Ishikawa (cell line): ENCODE measurements around the gene MBNL3.

Source experiments
- CREB1 ChIP-seq: IDR thresholded peaks from 2 replicates; pipeline ENCODE4 v1.6.1; 2012; ENCODE audit warnings: low read depth
- EP300 ChIP-seq: IDR thresholded peaks from 2 replicates; pipeline ENCODE4 v1.6.1; 2012; ENCODE audit warnings: borderline replicate concordance
- FOXM1 ChIP-seq: IDR thresholded peaks from 2 replicates; pipeline ENCODE4 v1.6.1; 2012; ENCODE audit warnings: low read depth, borderline replicate concordance
- MAX ChIP-seq: IDR thresholded peaks from 2 replicates; pipeline ENCODE4 v1.6.1; 2012
- NFIC ChIP-seq: IDR thresholded peaks from 2 replicates; pipeline ENCODE4 v1.6.1; 2012
- RAD21 ChIP-seq: IDR thresholded peaks from 2 replicates; pipeline ENCODE4 v1.6.1; 2012; ENCODE audit warnings: low read depth
- REST ChIP-seq: IDR thresholded peaks from 2 replicates; pipeline ENCODE4 v1.6.1; 2012; ENCODE audit warnings: low read depth, mild to moderate bottlenecking
- TAF1 ChIP-seq: IDR thresholded peaks from 2 replicates; pipeline ENCODE4 v1.6.1; 2012; ENCODE audit warnings: low read depth, mild to moderate bottlenecking
- TCF12 ChIP-seq: IDR thresholded peaks from 2 replicates; pipeline ENCODE4 v1.6.1; 2012; ENCODE audit warnings: low read depth
- TEAD4 ChIP-seq: IDR thresholded peaks from 2 replicates; pipeline ENCODE4 v1.6.1; 2012
- USF1 ChIP-seq: IDR thresholded peaks from 2 replicates; pipeline ENCODE4 v1.6.1; 2012
- YY1 ChIP-seq: IDR thresholded peaks from 2 replicates; pipeline ENCODE4 v1.6.1; 2012; ENCODE audit warnings: low read depth
- ZBTB7A ChIP-seq: IDR thresholded peaks from 2 replicates; pipeline ENCODE4 v1.6.1; 2012; ENCODE audit warnings: low read depth

Gene MBNL3

DNA sequence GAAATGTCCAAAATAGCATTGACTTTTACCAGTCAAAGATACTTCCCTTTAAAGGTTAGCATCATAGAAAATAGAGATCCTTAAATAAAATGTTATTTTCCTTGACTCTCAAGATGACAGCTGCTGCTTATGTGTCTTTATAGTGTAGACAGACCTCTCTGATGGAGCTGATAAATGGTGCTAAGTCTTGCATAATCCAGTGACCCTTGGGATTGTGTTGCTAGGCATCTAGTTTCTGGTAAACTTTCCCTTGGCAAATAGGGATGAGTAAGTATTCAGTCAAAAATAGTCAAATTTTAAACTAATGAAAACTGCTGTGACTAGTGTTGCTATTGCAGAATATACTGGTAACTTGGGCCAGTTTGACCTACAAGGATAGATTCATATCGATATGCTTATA is 53.6 kb downstream of the MBNL3 start:
- TF ChIP-seq ZBTB7A (no peak), REST (no peak), MAX (no peak), CREB1 (no peak), FOXM1 (no peak), RAD21 (no peak), YY1 (no peak), EP300 (no peak), NFIC (no peak)

GRCh38 chrX:132433551-132433950 is 55.3 kb downstream of the MBNL3 start:
- TF ChIP-seq ZBTB7A (no peak), TCF12 (no peak), MAX (no peak)

- TF ChIP-seq MAX (0 out of 2 replicates have a peak, but pooled peaks have one; percentile 11), EP300 (no peak), REST (no peak), TCF12 (no peak), TEAD4 (peak; percentile 30; the same call in 1 of the 2 replicates)
Measured at GRCh38 chrX:132433001-132433400, 55.8 kb downstream of the MBNL3 start.

- TF ChIP-seq FOXM1 = no peak
- TF ChIP-seq TAF1 = no peak
- no peak for TF ChIP-seq YY1
- TF ChIP-seq MAX = no peak
- TF ChIP-seq TCF12 = no peak
- TF ChIP-seq RAD21 = no peak
- TF ChIP-seq NFIC = no peak
- no peak for TF ChIP-seq REST
- no peak for TF ChIP-seq CREB1
- no peak for TF ChIP-seq ZBTB7A
Measured at GRCh38 chrX:132428896-132429295, 59.9 kb downstream of the MBNL3 start.

GRCh38 chrX:132426695-132427281 is 62.0 kb downstream of the MBNL3 start:
- TF ChIP-seq EP300 = no peak
- no peak for TF ChIP-seq NFIC
- no peak for TF ChIP-seq ZBTB7A
- TF ChIP-seq RAD21 = no peak
- TF ChIP-seq TCF12 = no peak
- no peak for TF ChIP-seq USF1
